Left lung (tissue), 10 donors: Measurements from ENCODE around the gene NKX6-1. TPM values are rescaled to one million over a fixed set of nuclear protein-coding genes. Genes with fewer than 3 reads are reported as not detected.

ENCODE experiments used
- ATAC-seq: fragments of 200-7000 bp; cut with Tn5 transposase; one replicate; pipeline ENCODE4 v1.9.1; 2020; ENCODE audit warnings: moderate library complexity
- DNase-seq, 4 donors: peaks; one replicate each; pipeline ENCODE4 v3.0.0-alpha.2; 2013 to 2020
- H3K27ac ChIP-seq, 2 donors: fragments of 200-600 bp; sonication (generic) in 1 of 2; one replicate each; pipeline versions ENCODE4 v1.5.0 to v1.8.0; 2020 to 2021
- H3K27me3 ChIP-seq, 2 donors: fragments of 200-600 bp; sonication (generic) in 1 of 2; one replicate each; pipeline versions ENCODE4 v1.5.0 to v1.8.0; 2020 to 2021
- H3K36me3 ChIP-seq, 2 donors: fragments of 200-600 bp; sonication (generic) in 1 of 2; one replicate each; pipeline versions ENCODE4 v1.5.0 to v1.8.0; 2020 to 2021
- H3K4me1 ChIP-seq, 2 donors: fragments of 200-600 bp; one replicate each; pipeline ENCODE4 v1.8.0; 2021
- H3K4me3 ChIP-seq, 2 donors: fragments of 200-600 bp; sonication (generic) in 1 of 2; one replicate each; pipeline versions ENCODE4 v1.5.0 to v1.8.0; 2020 to 2021; ENCODE audit warnings: mild to moderate bottlenecking in 1 of 2
- H3K9me3 ChIP-seq, 2 donors: fragments of 200-600 bp; sonication (generic) in 1 of 2; one replicate each; pipeline versions ENCODE4 v1.5.0 to v1.8.0; 2020 to 2021
- CTCF ChIP-seq, 2 donors: fragments of 200-600 bp; sonication (generic) in 1 of 2; IDR thresholded peaks; one replicate each; pipeline versions ENCODE4 v1.5.0 to v1.8.0; 2021; ENCODE audit warnings: antibody characterized with exemption in 2 of 2
- intact Hi-C, 2 donors: fragments of 100-400 bp; cut with DNase I; formaldehyde crosslinking; loops; one replicate each; pipeline versions ENCODE4 v1.11.2 to v1.14.2; 2022
- polyA plus RNA-seq, 6 donors: library from polyadenylated mRNA; unstranded; fragments of 120-200 nt; gene quantifications; one replicate each; pipeline ENCODE4 v1.2.1, GENCODE V29; 2013; ENCODE audit not compliant: insufficient read length in 6 of 6
- total RNA-seq, 2 donors: library from RNA; stranded (reverse); fragmentation: NEBNext Ultra II Directional; extraction: Animal tissue kit (Norgen Biotek cat#: 25700); gene quantifications; one replicate each; pipeline ENCODE4 v1.2.1, GENCODE V29; 2021
- donor health status: DM: no; HTN: yes; CAD: no.
- donor health status: DM: no; HTN: no; CAD: no.

NKX6-1 gene
- total and polyA plus RNA-seq, 8 donors, result 0.07 to 0.21 (median 0.08) TPM; not detected in 5

GRCh38 chr4:84472154-84472553 is 26.9 kb downstream of the NKX6-1 start:
- no peaks in the 10 kb centered on the region for H3K4me1 ChIP-seq
- no peak for DNase-seq
- ATAC-seq, result no peak
- intact Hi-C loops, result no loop called here
- H3K9me3 ChIP-seq, result no peaks in the 10 kb centered on the region
- H3K27ac ChIP-seq, result no peak overlapping the region
- no peaks in the 10 kb centered on the region for H3K36me3 ChIP-seq
- no peak overlapping the region for H3K4me3 ChIP-seq
- peaks cover 3 to 18% of the 10 kb centered on the region in 2 donors for H3K27me3 ChIP-seq
- TF ChIP-seq CTCF (IDR thresholded peaks at IDR 0.05), result no peak

- Histone ChIP-seq H3K9me3 (no peaks in the 10 kb centered on the region), H3K27me3 (peaks cover 0 to under 1% of the 10 kb centered on the region in 2 donors), H3K27ac (no peak overlapping the region), H3K4me1 (no peaks in the 10 kb centered on the region), H3K4me3 (no peak overlapping the region), H3K36me3 (no peaks in the 10 kb centered on the region)
- DNase-seq, result no peak
- no peak for ATAC-seq
- intact Hi-C loops, result no loop called here
- no peak for TF ChIP-seq CTCF (IDR thresholded peaks at IDR 0.05)
Observed at GRCh38 chr4:84470204-84470785, 28.8 kb downstream of the NKX6-1 start.

GRCh38 chr4:84467601-84468000 is 31.5 kb downstream of the NKX6-1 start:
- no peak overlapping the region for H3K27ac ChIP-seq
- no peak for ATAC-seq
- no peaks in the 10 kb centered on the region for H3K4me1 ChIP-seq
- no peaks in the 10 kb centered on the region for H3K36me3 ChIP-seq
- no peak overlapping the region for H3K4me3 ChIP-seq
- no peak for TF ChIP-seq CTCF (IDR thresholded peaks at IDR 0.05)
- intact Hi-C loops, result no loop called here
- peaks cover 2 to 6% of the 10 kb centered on the region in 2 donors for H3K27me3 ChIP-seq
- no peaks in the 10 kb centered on the region for H3K9me3 ChIP-seq
- DNase-seq, result no peak

- Histone ChIP-seq H3K27ac (no peak overlapping the region), H3K9me3 (no peaks in the 10 kb centered on the region), H3K4me1 (no peaks in the 10 kb centered on the region), H3K27me3 (peaks cover 2 to 6% of the 10 kb centered on the region in 2 donors), H3K4me3 (no peak overlapping the region), H3K36me3 (no peaks in the 10 kb centered on the region)
- TF ChIP-seq CTCF (IDR thresholded peaks at IDR 0.05), result no peak
- ATAC-seq, result no peak
- intact Hi-C loops, result no loop called here
- no peak for DNase-seq
Observed at GRCh38 chr4:84459783-84460182, 39.3 kb downstream of the NKX6-1 start.

- H3K27me3 ChIP-seq, result no peaks in the 10 kb centered on the region
- H3K4me1 ChIP-seq, result no peaks in the 10 kb centered on the region
- no peak overlapping the region for H3K4me3 ChIP-seq
- intact Hi-C loops, result no loop called here
- H3K27ac ChIP-seq, result no peak overlapping the region
- ATAC-seq (no peak), DNase-seq (no peak)
- no peaks in the 10 kb centered on the region for H3K9me3 ChIP-seq
- no peak for TF ChIP-seq CTCF (IDR thresholded peaks at IDR 0.05)
- H3K36me3 ChIP-seq, result no peaks in the 10 kb centered on the region
Observed at GRCh38 chr4:84456157-84456556, 42.9 kb downstream of the NKX6-1 start.
